HEK293 (cell line): Measurements from ENCODE around the gene WWTR1.

ENCODE experiments used
- CTCF ChIA-PET: fragments of 350-600 bp; formaldehyde crosslinking; extraction: SDS; loops from one replicate; lab custom pipeline; 2021; ENCODE audit warnings: antibody characterized with exemption; lab: Yijun Ruan, JAX
- POLR2A ChIA-PET: fragments of 300-600 bp; formaldehyde crosslinking; extraction: SDS; loops from one replicate; lab custom pipeline; 2020; ENCODE audit warnings: antibody characterized with exemption, inconsistent platforms; lab: Yijun Ruan, JAX
- H3K27ac ChIP-seq: fragments of 200-500 bp; sonication (Bioruptor generic); 2 replicates; pipeline ENCODE4 v1.5.1; 2014; ENCODE audit warnings: low read depth, low read length, control low read depth, inconsistent platforms; ENCODE audit errors: extremely low read depth
- H3K36me3 ChIP-seq, 2 experiments: fragments of 200-500 bp in 1 of 2; sonication (Bioruptor generic) in 1 of 2; 1 replicate in 1 of 2; 2 replicates in 1 of 2; pipeline ENCODE4 v1.5.1; 2014 to 2017; ENCODE audit warnings: inconsistent platforms in 2 of 2, low read length in 2 of 2; ENCODE audit not compliant: control insufficient read depth in 2 of 2, insufficient read depth in 1 of 2
- H3K4me1 ChIP-seq: fragments of 200-500 bp; sonication (Bioruptor generic); 2 replicates; pipeline ENCODE4 v1.5.1; 2014; ENCODE audit warnings: mild to moderate bottlenecking, low read length, inconsistent platforms; ENCODE audit not compliant: control insufficient read depth, insufficient read depth
- H3K4me3 ChIP-seq: 2 replicates; pipeline ENCODE4 v1.5.1; 2011; ENCODE audit warnings: low read depth, mild to moderate bottlenecking, control low read depth, low read length, moderate library complexity
- H3K9me3 ChIP-seq: fragments of 200-500 bp; sonication (Bioruptor generic); 2 replicates; pipeline ENCODE4 v1.5.1; 2014; ENCODE audit warnings: low read depth, low read length, inconsistent platforms; ENCODE audit not compliant: control insufficient read depth, insufficient read depth
- MEIS1 ChIP-seq: sonication (generic); formaldehyde crosslinking; IDR thresholded peaks from 2 replicates; pipeline ENCODE4 v1.8.1; 2022; ENCODE audit warnings: missing genetic modification reagents, mild to moderate bottlenecking, borderline replicate concordance
- OVOL3 ChIP-seq: fragments of 450-650 bp; formaldehyde crosslinking; IDR thresholded peaks from 2 replicates; pipeline ENCODE4 v1.5.1; 2016; ENCODE audit warnings: missing biosample characterization, missing genetic modification characterization
- SALL2 ChIP-seq: fragments of 450-650 bp; formaldehyde crosslinking; IDR thresholded peaks from 2 replicates; pipeline ENCODE4 v1.5.0; 2017; ENCODE audit warnings: missing biosample characterization, mild to moderate bottlenecking, missing genetic modification characterization, borderline replicate concordance
- SP3 ChIP-seq: fragments of 450-650 bp; formaldehyde crosslinking; IDR thresholded peaks from 2 replicates; pipeline ENCODE4 v1.5.1; 2016; ENCODE audit warnings: missing biosample characterization, missing genetic modification characterization
- ZNF292 ChIP-seq: fragments of 450-650 bp; formaldehyde crosslinking; IDR thresholded peaks from 2 replicates; pipeline ENCODE4 v1.5.1; 2016; ENCODE audit warnings: low read depth, missing biosample characterization, missing genetic modification characterization, borderline replicate concordance
- ZNF350 ChIP-seq: fragments of 450-650 bp; formaldehyde crosslinking; IDR thresholded peaks from 2 replicates; pipeline ENCODE4 v1.5.0; 2017; ENCODE audit warnings: missing biosample characterization, mild to moderate bottlenecking, missing genetic modification characterization
- ZNF549 ChIP-seq: fragments of 450-650 bp; IDR thresholded peaks from 2 replicates; pipeline ENCODE4 v1.5.1; 2018; ENCODE audit warnings: missing biosample characterization, missing genetic modification characterization, mild to moderate bottlenecking, inconsistent platforms, moderate library complexity
- ZNF654 ChIP-seq: fragments of 450-650 bp; formaldehyde crosslinking; IDR thresholded peaks from 2 replicates; pipeline ENCODE4 v1.5.1; 2016; ENCODE audit warnings: low read depth, missing biosample characterization, missing genetic modification characterization
- ZNF837 ChIP-seq: fragments of 450-650 bp; formaldehyde crosslinking; IDR thresholded peaks from 2 replicates; pipeline ENCODE4 v1.5.1; 2016; ENCODE audit warnings: missing biosample characterization, missing genetic modification characterization
- TF ChIP-seq, protein P1 (sequence below): fragments of 450-650 bp; formaldehyde crosslinking; IDR thresholded peaks from 2 replicates; pipeline ENCODE4 v1.5.1; 2016; ENCODE audit warnings: missing biosample characterization, missing genetic modification characterization
- TF ChIP-seq, protein P2 (sequence below): fragments of 450-650 bp; formaldehyde crosslinking; IDR thresholded peaks from 2 replicates; pipeline ENCODE4 v1.5.1; 2016; ENCODE audit warnings: missing biosample characterization, missing genetic modification characterization
- TF ChIP-seq, protein P3 (sequence below): fragments of 450-650 bp; formaldehyde crosslinking; IDR thresholded peaks from 2 replicates; pipeline ENCODE4 v1.5.1; 2017; ENCODE audit warnings: missing biosample characterization, missing genetic modification characterization
- TF ChIP-seq, protein P4 (sequence below): fragments of 450-650 bp; formaldehyde crosslinking; IDR thresholded peaks from 2 replicates; pipeline ENCODE4 v1.5.1; 2017; ENCODE audit warnings: missing biosample characterization, mild to moderate bottlenecking, missing genetic modification characterization, moderate library complexity
- TF ChIP-seq, protein P5 (sequence below): fragments of 450-650 bp; formaldehyde crosslinking; IDR thresholded peaks from 2 replicates; pipeline ENCODE4 v1.5.1; 2016; ENCODE audit warnings: missing biosample characterization, missing genetic modification characterization
- TF ChIP-seq, protein P6 (sequence below): fragments of 450-650 bp; formaldehyde crosslinking; conservative IDR thresholded peaks from 2 replicates; pipeline ENCODE4 v1.5.1; 2016; ENCODE audit warnings: low read depth, missing biosample characterization, missing genetic modification characterization

WWTR1 gene

DNA sequence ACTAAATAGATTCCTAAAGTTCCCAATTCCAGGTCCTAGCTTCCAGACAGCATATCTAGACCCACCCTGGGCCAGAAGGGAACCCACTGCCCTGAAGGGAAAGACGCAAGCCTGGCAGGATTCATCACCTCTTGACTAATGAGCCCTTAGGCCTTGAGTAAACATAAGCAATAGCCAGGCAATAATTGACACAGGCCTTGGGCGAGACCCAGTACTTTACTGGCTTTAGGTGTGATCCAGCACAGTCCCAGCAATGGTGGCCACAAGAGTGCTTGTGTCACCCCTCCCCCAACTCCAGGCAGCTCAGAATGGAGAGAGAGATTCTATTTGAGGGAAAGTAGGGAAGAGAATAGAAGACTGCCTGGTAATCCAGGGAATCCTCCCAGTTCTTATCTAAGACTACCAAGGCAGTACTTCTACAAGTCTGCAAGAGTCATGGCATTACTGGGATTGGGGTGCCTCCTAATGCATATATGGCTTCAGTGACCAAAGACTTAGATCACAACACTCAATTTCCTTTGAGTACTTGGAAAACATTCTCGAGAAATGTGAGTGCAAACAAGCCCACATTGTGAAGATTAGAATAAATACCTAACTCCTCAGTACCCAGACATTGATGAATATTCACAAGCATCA, 30.4 kb upstream of the WWTR1 start:
- ChIA-PET POLR2A (no interaction called here), CTCF (interaction anchor here (0.5 kb wide), 1 partner anchor 523 kb away, joined by 4 read pairs; no protein-coding TSS in a partner anchor)
- Histone ChIP-seq H3K9me3 (no peaks in the 10 kb centered on the region), H3K36me3 (no peaks in the 10 kb centered on the region), H3K4me3 (no peak overlapping the region), H3K27ac (no peak overlapping the region), H3K4me1 (no peaks in the 10 kb centered on the region)
- no peak for TF ChIP-seq SP3 (tag by site-specific recombination)
- TF ChIP-seq, protein P1, sequence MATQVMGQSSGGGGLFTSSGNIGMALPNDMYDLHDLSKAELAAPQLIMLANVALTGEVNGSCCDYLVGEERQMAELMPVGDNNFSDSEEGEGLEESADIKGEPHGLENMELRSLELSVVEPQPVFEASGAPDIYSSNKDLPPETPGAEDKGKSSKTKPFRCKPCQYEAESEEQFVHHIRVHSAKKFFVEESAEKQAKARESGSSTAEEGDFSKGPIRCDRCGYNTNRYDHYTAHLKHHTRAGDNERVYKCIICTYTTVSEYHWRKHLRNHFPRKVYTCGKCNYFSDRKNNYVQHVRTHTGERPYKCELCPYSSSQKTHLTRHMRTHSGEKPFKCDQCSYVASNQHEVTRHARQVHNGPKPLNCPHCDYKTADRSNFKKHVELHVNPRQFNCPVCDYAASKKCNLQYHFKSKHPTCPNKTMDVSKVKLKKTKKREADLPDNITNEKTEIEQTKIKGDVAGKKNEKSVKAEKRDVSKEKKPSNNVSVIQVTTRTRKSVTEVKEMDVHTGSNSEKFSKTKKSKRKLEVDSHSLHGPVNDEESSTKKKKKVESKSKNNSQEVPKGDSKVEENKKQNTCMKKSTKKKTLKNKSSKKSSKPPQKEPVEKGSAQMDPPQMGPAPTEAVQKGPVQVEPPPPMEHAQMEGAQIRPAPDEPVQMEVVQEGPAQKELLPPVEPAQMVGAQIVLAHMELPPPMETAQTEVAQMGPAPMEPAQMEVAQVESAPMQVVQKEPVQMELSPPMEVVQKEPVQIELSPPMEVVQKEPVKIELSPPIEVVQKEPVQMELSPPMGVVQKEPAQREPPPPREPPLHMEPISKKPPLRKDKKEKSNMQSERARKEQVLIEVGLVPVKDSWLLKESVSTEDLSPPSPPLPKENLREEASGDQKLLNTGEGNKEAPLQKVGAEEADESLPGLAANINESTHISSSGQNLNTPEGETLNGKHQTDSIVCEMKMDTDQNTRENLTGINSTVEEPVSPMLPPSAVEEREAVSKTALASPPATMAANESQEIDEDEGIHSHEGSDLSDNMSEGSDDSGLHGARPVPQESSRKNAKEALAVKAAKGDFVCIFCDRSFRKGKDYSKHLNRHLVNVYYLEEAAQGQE (tag by site-specific recombination) = no peak
- TF ChIP-seq ZNF549 (tag by site-specific recombination) = no peak
- no peak for TF ChIP-seq OVOL3 (tag by site-specific recombination)
- TF ChIP-seq ZNF350 (tag by site-specific recombination) = no peak
- TF ChIP-seq, protein P2, sequence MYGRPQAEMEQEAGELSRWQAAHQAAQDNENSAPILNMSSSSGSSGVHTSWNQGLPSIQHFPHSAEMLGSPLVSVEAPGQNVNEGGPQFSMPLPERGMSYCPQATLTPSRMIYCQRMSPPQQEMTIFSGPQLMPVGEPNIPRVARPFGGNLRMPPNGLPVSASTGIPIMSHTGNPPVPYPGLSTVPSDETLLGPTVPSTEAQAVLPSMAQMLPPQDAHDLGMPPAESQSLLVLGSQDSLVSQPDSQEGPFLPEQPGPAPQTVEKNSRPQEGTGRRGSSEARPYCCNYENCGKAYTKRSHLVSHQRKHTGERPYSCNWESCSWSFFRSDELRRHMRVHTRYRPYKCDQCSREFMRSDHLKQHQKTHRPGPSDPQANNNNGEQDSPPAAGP (tag by site-specific recombination) = no peak
- no peak for TF ChIP-seq ZNF292 (tag by site-specific recombination)
- no peak for TF ChIP-seq ZNF654 (tag by site-specific recombination)
- TF ChIP-seq, protein P3, sequence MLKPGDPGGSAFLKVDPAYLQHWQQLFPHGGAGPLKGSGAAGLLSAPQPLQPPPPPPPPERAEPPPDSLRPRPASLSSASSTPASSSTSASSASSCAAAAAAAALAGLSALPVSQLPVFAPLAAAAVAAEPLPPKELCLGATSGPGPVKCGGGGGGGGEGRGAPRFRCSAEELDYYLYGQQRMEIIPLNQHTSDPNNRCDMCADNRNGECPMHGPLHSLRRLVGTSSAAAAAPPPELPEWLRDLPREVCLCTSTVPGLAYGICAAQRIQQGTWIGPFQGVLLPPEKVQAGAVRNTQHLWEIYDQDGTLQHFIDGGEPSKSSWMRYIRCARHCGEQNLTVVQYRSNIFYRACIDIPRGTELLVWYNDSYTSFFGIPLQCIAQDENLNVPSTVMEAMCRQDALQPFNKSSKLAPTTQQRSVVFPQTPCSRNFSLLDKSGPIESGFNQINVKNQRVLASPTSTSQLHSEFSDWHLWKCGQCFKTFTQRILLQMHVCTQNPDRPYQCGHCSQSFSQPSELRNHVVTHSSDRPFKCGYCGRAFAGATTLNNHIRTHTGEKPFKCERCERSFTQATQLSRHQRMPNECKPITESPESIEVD = no peak
- TF ChIP-seq, protein P4, sequence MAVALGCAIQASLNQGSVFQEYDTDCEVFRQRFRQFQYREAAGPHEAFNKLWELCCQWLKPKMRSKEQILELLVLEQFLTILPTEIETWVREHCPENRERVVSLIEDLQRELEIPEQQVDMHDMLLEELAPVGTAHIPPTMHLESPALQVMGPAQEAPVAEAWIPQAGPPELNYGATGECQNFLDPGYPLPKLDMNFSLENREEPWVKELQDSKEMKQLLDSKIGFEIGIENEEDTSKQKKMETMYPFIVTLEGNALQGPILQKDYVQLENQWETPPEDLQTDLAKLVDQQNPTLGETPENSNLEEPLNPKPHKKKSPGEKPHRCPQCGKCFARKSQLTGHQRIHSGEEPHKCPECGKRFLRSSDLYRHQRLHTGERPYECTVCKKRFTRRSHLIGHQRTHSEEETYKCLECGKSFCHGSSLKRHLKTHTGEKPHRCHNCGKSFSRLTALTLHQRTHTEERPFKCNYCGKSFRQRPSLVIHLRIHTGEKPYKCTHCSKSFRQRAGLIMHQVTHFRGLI (tag by site-specific recombination) = no peak
- TF ChIP-seq, protein P5, sequence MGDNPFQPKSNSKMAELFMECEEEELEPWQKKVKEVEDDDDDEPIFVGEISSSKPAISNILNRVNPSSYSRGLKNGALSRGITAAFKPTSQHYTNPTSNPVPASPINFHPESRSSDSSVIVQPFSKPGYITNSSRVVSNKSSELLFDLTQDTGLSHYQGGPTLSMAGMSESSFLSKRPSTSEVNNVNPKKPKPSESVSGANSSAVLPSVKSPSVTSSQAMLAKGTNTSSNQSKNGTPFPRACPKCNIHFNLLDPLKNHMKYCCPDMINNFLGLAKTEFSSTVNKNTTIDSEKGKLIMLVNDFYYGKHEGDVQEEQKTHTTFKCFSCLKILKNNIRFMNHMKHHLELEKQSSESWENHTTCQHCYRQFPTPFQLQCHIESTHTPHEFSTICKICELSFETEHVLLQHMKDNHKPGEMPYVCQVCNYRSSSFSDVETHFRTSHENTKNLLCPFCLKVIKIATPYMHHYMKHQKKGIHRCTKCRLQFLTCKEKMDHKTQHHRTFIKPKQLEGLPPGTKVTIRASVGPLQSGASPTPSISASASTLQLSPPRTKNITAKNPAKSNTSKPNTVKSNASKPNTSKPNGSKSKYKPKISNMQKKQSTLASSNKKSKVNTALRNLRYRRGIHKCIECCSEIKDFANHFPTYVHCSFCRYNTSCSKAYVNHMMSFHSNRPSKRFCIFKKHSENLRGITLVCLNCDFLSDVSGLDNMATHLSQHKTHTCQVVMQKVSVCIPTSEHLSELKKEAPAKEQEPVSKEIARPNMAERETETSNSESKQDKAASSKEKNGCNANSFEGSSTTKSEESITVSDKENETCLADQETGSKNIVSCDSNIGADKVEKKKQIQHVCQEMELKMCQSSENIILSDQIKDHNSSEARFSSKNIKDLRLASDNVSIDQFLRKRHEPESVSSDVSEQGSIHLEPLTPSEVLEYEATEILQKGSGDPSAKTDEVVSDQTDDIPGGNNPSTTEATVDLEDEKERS (tag by site-specific recombination) = no peak
- no peak for TF ChIP-seq MEIS1 (CRISPR knock-in tag)
- TF ChIP-seq, protein P6, sequence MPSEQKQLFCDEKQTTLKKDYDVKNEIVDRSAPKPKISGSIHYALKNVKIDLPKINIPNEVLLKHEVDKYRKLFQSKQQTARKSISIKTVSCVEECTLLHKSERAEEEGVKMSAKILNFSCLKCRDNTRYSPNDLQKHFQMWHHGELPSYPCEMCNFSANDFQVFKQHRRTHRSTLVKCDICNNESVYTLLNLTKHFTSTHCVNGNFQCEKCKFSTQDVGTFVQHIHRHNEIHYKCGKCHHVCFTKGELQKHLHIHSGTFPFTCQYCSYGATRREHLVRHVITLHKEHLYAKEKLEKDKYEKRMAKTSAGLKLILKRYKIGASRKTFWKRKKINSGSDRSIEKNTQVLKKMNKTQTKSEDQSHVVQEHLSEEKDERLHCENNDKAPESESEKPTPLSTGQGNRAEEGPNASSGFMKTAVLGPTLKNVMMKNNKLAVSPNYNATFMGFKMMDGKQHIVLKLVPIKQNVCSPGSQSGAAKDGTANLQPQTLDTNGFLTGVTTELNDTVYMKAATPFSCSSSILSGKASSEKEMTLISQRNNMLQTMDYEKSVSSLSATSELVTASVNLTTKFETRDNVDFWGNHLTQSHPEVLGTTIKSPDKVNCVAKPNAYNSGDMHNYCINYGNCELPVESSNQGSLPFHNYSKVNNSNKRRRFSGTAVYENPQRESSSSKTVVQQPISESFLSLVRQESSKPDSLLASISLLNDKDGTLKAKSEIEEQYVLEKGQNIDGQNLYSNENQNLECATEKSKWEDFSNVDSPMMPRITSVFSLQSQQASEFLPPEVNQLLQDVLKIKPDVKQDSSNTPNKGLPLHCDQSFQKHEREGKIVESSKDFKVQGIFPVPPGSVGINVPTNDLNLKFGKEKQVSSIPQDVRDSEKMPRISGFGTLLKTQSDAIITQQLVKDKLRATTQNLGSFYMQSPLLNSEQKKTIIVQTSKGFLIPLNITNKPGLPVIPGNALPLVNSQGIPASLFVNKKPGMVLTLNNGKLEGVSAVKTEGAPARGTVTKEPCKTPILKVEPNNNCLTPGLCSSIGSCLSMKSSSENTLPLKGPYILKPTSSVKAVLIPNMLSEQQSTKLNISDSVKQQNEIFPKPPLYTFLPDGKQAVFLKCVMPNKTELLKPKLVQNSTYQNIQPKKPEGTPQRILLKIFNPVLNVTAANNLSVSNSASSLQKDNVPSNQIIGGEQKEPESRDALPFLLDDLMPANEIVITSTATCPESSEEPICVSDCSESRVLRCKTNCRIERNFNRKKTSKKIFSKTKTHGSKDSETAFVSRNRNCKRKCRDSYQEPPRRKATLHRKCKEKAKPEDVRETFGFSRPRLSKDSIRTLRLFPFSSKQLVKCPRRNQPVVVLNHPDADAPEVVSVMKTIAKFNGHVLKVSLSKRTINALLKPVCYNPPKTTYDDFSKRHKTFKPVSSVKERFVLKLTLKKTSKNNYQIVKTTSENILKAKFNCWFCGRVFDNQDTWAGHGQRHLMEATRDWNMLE (tag by site-specific recombination) = no peak
- no peak for TF ChIP-seq ZNF837 (tag by site-specific recombination)
- TF ChIP-seq SALL2 = no peak
